Measurements from ENCODE around the gene DIS3L2. TPM values are rescaled to one million over a fixed set of nuclear protein-coding genes. Genes with fewer than 3 reads are reported as not detected.

DIS3L2 gene, protein sequence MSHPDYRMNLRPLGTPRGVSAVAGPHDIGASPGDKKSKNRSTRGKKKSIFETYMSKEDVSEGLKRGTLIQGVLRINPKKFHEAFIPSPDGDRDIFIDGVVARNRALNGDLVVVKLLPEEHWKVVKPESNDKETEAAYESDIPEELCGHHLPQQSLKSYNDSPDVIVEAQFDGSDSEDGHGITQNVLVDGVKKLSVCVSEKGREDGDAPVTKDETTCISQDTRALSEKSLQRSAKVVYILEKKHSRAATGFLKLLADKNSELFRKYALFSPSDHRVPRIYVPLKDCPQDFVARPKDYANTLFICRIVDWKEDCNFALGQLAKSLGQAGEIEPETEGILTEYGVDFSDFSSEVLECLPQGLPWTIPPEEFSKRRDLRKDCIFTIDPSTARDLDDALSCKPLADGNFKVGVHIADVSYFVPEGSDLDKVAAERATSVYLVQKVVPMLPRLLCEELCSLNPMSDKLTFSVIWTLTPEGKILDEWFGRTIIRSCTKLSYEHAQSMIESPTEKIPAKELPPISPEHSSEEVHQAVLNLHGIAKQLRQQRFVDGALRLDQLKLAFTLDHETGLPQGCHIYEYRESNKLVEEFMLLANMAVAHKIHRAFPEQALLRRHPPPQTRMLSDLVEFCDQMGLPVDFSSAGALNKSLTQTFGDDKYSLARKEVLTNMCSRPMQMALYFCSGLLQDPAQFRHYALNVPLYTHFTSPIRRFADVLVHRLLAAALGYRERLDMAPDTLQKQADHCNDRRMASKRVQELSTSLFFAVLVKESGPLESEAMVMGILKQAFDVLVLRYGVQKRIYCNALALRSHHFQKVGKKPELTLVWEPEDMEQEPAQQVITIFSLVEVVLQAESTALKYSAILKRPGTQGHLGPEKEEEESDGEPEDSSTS
- 10 to 100 TPM; 10.3 to 63.9 (median 29.7) TPM for total RNA-seq

DNA sequence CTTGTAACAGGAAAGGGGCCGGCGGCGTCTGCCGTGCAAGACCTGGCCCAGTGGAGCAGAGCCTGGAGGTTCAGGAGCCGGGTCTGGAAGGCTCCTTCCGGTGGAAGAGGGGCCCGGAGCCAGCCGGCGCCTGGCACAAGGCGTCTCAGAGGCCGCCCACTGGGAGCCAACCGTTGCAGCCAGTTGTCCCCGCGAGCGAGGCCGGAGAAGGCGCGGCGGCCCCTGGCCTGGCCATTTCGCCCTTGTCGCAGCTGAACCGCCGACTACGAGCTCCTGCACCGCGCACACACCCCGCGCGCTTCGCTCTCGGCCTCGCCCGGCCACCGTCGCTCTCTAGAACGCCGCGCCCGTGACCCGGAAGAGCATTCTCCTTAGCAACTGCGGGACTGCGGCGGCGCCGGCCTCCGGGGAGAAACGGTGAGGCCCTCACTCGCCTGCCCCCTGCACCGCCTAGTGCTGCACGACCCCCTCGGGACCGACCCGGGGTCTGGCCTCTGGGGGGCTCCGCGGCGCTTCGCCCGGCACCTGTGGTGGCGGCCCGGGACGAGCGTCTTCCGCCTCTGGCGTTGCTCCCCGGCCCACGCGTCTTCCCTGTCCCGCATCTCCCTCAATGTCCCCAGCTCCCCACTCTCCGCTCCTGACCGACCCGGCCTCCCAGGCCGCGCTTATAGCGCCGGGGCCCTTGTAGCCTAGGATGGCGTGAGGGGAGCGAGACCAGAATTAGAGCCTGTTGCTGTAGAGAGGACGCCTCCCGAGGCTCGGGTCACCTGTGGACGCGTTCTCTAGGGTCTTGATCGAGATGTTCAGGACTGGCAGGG, at the start of gene DIS3L2:
TSS of gene DIS3L2 (plus strand) at position 365 of the 818 bp plus-strand sequence. CDS start 53,215 bp downstream, outside the sequence.
- TF ChIP-seq, protein P1, sequence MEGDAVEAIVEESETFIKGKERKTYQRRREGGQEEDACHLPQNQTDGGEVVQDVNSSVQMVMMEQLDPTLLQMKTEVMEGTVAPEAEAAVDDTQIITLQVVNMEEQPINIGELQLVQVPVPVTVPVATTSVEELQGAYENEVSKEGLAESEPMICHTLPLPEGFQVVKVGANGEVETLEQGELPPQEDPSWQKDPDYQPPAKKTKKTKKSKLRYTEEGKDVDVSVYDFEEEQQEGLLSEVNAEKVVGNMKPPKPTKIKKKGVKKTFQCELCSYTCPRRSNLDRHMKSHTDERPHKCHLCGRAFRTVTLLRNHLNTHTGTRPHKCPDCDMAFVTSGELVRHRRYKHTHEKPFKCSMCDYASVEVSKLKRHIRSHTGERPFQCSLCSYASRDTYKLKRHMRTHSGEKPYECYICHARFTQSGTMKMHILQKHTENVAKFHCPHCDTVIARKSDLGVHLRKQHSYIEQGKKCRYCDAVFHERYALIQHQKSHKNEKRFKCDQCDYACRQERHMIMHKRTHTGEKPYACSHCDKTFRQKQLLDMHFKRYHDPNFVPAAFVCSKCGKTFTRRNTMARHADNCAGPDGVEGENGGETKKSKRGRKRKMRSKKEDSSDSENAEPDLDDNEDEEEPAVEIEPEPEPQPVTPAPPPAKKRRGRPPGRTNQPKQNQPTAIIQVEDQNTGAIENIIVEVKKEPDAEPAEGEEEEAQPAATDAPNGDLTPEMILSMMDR (IDR thresholded peaks at IDR 0.05), result peak in 1 of 4 experiments; percentile 9
- TF ChIP-seq POLR2A (IDR thresholded peaks at IDR 0.05), result peak in 1 of 2 donors; percentile 44
- H3K27me3 ChIP-seq, result no peaks in the 10 kb centered on the region
- H3K4me3 ChIP-seq, result peak within 1 kb of the TSS; percentile 58 to 88
- H3K4me1 ChIP-seq, result no peaks in the 10 kb centered on the region
- peak; percentile 72 for DNase-seq
- no peaks in the 10 kb centered on the region for H3K9me3 ChIP-seq
- no peaks in the 10 kb centered on the region for H3K36me3 ChIP-seq
- H3K27ac ChIP-seq, result peak within 1 kb of the TSS; percentile 64 to 69
- intact Hi-C loops (cut with DNase I; ENCODE audit: low total_unique reads), result no loop called here

DNA sequence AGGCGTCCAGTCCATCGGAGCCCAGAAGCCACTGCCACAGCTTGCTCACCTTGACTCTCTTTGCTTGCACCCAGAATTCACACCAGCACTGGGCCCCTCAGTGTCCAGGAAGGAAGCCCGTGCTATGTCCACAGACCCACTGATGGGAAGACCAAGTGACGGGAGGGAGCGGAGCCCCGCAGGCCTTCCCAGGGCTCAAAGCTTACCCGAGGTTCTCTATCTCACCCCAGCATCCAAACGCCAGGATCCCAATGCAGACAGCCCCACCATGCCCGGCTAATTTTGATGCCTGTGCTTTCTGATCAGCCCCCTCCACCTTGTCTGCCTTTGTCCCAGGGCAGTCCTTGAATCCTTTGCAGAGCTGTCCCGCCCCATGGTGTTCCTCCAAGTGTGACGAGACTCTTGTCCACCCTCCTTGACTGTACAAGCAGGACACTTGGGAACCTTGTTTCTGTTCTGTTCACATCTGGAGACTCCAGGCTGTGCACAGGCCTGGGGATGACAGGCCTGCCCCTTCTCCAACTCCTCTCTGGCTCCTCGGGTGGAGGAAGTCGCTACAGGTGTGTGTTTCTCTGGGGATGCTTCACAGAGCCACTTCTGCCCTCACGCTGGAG, 47.3 kb upstream of the DIS3L2 start:
- intact Hi-C loops (cut with DNase I; ENCODE audit: low total_unique reads), result no loop called here
- Histone ChIP-seq H3K27ac (no peak overlapping the region), H3K36me3 (no peaks in the 10 kb centered on the region), H3K4me1 (no peaks in the 10 kb centered on the region), H3K27me3 (no peaks in the 10 kb centered on the region), H3K9me3 (no peaks in the 10 kb centered on the region), H3K4me3 (no peak overlapping the region)
- DNase-seq, result no peak
- TF ChIP-seq, protein P1 (IDR thresholded peaks at IDR 0.05), result no peak
- no peak for TF ChIP-seq POLR2A (IDR thresholded peaks at IDR 0.05)

DNA sequence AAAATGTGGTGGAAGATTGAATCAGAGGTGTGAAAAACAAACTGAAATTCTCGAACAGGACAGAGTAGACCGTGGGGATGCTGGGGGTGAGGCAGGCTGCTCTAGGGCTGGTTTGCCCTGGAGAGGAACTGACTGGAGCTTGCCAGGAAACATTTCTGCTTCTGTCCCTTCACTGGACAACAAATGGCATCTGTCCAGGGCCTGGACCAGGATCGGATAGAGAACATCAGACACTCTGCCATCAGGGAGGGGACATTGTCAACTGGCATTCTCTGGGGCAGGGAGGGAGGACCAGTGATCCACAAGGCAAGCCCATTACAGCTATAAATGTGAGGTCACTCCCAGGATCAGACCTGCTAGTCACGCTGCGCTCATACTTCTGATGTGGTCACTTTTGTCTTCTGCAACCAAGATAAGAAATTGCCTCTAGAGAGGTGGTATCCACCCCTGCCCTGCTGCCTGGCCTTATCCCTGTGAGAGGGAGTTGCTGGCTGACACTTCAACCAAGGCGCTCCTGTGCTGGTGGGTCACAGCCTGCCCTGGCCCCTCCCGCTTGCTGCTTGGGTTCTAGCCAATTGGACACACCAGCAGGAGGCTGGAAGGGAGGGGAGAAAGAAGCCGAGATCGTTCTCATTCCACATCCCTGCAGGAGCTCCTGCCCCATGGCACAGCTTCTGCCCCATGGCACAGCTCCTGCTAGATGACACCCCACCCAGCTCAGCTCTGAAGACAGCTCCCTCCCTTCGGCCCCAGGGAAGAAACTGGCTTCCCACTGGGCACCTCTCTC, 44.0 kb upstream of the DIS3L2 start:
- TF ChIP-seq POLR2A (IDR thresholded peaks at IDR 0.05), result no peak
- TF ChIP-seq, protein P1 (IDR thresholded peaks at IDR 0.05), result no peak
- no peaks in the 10 kb centered on the region for H3K36me3 ChIP-seq
- no peaks in the 10 kb centered on the region for H3K4me1 ChIP-seq
- no peak overlapping the region for H3K4me3 ChIP-seq
- H3K27me3 ChIP-seq, result no peaks in the 10 kb centered on the region
- H3K27ac ChIP-seq, result no peak overlapping the region
- intact Hi-C loops (cut with DNase I; ENCODE audit: low total_unique reads), result no loop called here
- H3K9me3 ChIP-seq, result no peaks in the 10 kb centered on the region
- no peak for DNase-seq

DNA sequence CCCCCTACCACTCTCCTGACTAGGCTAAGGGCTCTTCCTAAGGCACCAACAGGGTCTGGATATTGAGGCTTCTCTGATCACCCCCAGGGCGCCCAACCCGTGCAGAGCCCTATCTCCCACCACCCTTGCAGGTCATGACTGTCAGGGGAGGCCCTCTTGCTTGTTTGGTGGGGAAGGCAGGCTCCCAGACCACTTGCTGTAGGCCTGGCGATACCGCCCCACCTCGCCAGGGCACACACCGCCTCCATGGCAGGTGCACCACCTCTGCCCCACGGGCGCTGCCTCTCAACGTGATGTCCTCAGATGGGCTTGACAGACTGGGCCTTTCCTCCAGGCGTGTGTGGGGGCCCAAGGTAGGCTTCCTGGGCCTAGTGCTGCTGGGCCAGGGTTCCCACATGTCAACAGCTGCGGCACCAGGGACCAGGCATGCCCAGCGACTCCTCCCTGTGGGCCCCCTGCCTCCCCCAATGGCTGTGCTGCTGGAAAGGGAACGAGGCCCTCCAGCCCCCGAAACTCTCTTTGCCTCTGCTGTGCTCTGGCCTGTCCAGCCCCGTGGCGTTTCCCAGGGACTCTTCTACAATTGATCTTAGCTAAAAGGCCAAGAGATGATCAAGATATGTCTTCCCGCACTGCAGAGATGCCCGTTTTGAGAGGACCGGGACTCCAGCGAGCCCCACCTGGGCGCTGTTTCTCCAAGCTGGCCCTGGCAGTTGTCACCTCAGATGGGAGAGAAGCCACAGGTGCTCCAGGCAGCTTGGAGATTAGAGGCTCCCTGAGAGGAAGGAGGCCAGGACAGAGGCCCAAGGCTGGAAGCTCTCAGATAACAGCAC, 42.8 kb upstream of the DIS3L2 start:
- no peaks in the 10 kb centered on the region for H3K36me3 ChIP-seq
- H3K27me3 ChIP-seq, result no peaks in the 10 kb centered on the region
- H3K4me3 ChIP-seq, result no peak overlapping the region
- TF ChIP-seq, protein P1 (IDR thresholded peaks at IDR 0.05), result no peak
- no peak for TF ChIP-seq POLR2A (IDR thresholded peaks at IDR 0.05)
- H3K4me1 ChIP-seq, result no peaks in the 10 kb centered on the region
- intact Hi-C loops (cut with DNase I; ENCODE audit: low total_unique reads), result no loop called here
- no peaks in the 10 kb centered on the region for H3K9me3 ChIP-seq
- H3K27ac ChIP-seq, result no peak overlapping the region
- no peak for DNase-seq

All from uterus (tissue), 4 donors.